VCaP (cell line): ENCODE data around the gene CD248.

ENCODE experiments used
- H3K27ac ChIP-seq: fragments of 450-650 bp; 2 replicates; pipeline ENCODE4 v1.5.1; 2017
- CTCF ChIP-seq: fragments of 450-650 bp; conservative IDR thresholded peaks from 2 replicates; pipeline ENCODE4 v1.5.1; 2017; ENCODE audit warnings: mild to moderate bottlenecking, moderate library complexity

The CD248 gene

GRCh38 chr11:66284526-66285078, 32.2 kb downstream of the CD248 start:
- TF ChIP-seq CTCF: no peak
- peak overlapping the region; percentile 98; the same call in 1 of the 2 replicates for H3K27ac ChIP-seq

DNA sequence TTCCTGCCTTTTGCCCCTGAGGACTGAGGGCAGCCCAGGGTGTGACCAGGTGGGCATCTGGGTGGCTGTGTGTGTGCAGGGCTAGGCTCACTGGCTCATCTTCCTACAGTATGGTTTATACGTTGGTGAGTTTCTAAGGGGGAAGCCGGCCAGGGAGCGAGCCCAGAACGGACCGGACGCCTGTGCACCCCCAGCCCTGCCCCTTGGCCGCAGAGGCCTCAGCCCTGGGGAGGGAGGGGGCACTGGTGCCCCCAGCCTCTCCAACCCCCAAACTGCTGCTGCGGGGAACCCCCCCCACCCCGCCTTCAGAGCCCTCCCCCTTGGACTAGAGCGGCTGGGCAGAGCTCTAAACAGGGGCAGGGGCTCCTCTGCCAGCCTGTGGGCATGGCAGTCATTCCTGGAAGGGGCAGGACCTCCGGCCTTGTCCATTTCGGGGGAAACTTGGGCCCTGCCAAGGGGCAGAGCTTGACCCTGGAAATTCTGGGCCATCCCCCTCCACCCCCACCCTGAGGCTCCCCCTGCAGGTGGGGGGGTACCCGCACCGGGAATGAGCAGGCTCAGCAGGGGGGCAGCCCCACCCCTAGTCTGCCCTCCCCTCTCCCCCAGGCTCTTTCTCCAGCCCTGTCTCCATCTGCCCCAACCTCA, 33.3 kb downstream of the CD248 start:
- peak overlapping the region; percentile 43; the same call in 1 of the 2 replicates for H3K27ac ChIP-seq
- TF ChIP-seq CTCF: no peak

GRCh38 chr11:66282468-66283455, 34.1 kb downstream of the CD248 start:
- peak; percentile 100 for TF ChIP-seq CTCF
- H3K27ac ChIP-seq: peak overlapping the region; percentile 43

GRCh38 chr11:66281776-66282467, 34.9 kb downstream of the CD248 start:
- H3K27ac ChIP-seq: no peak overlapping the region
- no peak for TF ChIP-seq CTCF

DNA sequence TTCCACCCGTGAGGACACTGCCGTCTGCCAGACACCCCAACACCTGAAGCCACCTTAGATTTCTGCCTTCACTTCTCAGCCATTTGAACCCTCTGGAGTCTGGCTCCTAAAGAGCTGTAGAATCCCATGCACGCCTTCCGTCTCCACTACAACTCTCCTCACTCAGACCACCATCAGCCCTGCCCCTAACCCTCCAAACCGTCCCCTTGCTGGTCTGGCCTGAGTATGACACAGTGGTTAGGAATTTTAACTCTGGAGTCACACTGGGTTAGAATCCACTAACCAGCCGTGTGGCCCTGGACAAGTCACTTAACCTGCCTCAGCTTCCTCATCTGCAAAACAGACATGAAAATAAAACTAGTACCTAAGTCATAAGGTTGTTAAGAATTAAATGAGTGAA, 35.8 kb downstream of the CD248 start:
- TF ChIP-seq CTCF: no peak
- no peak overlapping the region for H3K27ac ChIP-seq

- no peak for TF ChIP-seq CTCF
- H3K27ac ChIP-seq: no peak overlapping the region
These were observed 36.4 kb downstream of the CD248 start for GRCh38 chr11:66280428-66280827.
